IPS-18c (cell line): ENCODE measurements around the gene AGMO.
"Not testable (repeated sequence)": the region's sequence is repeated elsewhere in the genome, so short reads cannot be mapped to it uniquely, and the experiment has no call there.

Source experiments
- H3K4me3 ChIP-seq: 2 replicates; pipeline ENCODE4 v1.7.0; 2013; ENCODE audit warnings: low read depth, mild to moderate bottlenecking, low read length, moderate library complexity; ENCODE audit not compliant: insufficient read depth
- H3K9me3 ChIP-seq: one replicate; pipeline ENCODE4 v1.6.1; 2013; ENCODE audit warnings: mild to moderate bottlenecking, low read length, moderate library complexity; ENCODE audit not compliant: control insufficient read depth, insufficient read depth

The AGMO gene

DNA sequence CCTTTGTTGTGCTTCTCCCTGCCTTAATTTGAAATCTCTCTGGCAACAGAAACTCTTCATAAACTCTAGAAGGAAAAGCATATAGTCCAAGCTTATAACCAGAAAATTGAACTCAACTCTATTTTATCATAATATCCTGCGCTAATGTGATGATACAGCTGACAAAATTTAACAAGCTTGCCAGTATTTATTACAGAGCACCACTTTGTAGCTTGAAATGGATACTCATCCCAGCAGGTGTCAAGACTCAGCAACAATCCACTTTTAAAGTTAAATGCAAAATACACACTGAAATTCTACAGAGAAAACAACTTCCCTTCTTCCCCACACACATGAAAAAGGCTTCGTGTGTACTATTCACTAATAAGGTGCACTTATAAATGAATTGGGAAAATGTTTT is 228.9 kb downstream of the AGMO start:
- H3K4me3 ChIP-seq = no peak overlapping the region
- H3K9me3 ChIP-seq = no peaks in the 10 kb centered on the region

DNA sequence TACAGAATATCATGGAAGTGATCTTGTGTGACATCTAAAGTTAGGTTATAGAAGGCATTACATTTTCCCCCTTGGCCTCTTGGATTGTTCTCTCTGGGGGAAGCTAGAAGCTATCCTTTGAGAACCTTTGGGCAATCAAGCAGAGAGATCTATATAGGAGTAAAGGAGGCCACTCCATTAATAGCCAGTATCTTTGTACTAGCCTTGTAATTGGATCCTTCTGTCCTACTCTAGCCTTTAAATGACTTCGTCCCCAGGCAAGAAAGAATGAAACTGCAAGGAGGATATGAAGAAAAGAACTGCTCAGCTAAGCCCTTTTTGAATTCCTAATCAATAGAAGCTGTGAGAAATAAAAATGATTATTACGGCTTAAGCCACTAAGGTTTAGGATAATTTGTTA is 230.9 kb downstream of the AGMO start:
- Histone ChIP-seq H3K4me3 (no peak overlapping the region), H3K9me3 (no peaks in the 10 kb centered on the region)

DNA sequence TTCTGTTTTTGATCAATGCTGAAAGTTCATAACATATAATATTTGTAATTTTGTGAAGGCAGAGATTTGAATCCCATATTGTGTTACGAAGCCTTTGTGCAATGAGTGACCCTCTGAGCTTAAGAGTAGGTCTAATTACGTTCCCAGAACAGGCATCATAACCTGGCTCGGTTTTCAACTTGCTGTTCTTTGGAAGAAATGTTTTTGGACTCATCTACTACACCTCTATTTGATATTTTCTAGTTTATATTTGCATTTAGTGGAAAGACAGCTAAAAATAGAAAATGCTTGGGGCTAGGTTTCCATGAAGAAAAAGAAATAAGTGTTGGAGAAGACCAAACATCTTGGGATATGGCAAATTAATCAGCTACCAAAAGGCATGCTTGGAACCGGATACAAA is 234.8 kb downstream of the AGMO start:
- Histone ChIP-seq H3K4me3 (no peak overlapping the region), H3K9me3 (no peaks in the 10 kb centered on the region)

DNA sequence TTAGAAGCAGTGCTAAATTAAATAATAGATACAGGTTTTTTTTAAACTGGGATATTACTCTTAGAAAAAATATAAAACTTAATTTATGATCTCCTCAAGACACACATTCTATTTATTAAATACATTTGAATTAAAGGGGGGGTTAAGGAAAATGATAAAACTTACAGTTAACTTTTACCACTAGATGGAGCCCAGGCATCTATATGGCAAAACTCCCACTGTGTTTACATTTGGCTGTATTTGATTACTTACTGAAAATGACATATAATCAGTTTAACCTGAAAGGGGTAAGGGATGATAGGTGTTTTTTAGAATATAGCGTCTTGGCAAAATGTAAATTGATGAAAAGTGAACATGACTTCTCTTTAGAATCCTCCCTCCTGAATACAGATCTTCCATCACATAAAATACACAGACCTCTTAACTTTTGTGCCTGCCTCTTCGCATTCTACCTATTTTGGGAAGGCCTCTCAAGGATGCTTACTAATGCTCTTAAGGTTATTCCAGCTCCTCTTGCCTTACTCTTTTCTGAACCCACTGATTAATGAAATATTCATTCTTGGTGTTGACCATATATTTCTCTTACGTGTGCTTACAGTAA is 235.7 kb downstream of the AGMO start:
- Histone ChIP-seq H3K9me3 (no peaks in the 10 kb centered on the region), H3K4me3 (no peak overlapping the region)

DNA sequence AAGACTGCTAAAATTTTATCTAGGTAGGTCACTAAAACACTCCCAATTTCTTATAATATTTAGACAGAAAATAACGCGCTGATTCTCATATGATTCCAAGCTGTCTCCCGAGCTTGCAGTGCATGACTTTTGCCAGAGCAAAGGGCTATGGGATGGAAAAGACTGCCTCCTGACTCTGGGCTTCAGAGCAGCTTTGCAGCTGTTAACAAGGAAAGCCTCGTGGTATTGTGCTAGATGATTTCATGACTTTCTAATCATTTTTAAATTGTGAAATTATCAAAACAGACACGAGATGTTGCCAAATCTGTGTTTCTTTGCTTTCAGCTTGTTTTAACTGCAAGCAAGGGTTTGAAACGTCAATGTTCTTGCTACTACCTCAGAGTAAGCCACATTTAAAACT is 238.3 kb downstream of the AGMO start:
- no peaks in the 10 kb centered on the region for H3K9me3 ChIP-seq
- no peak overlapping the region for H3K4me3 ChIP-seq

DNA sequence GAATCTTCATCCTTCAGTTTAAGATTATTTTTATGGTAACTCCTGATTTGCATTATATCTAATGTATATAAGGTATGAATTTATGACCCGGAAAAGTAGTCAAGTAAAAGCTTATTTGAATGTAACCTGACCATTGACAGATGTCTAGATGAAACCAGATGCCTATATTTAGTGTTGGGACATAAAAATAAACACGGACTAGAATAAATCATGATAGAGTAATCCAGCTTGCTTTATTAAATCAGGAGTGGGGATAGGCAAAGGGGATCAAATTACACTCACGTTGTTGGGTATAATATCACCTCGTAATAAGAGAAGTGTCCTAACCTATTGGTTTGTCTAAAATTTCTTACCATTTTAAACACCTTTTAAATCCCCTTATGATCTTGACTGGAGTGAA is 244.6 kb downstream of the AGMO start:
- no peaks in the 10 kb centered on the region for H3K9me3 ChIP-seq

DNA sequence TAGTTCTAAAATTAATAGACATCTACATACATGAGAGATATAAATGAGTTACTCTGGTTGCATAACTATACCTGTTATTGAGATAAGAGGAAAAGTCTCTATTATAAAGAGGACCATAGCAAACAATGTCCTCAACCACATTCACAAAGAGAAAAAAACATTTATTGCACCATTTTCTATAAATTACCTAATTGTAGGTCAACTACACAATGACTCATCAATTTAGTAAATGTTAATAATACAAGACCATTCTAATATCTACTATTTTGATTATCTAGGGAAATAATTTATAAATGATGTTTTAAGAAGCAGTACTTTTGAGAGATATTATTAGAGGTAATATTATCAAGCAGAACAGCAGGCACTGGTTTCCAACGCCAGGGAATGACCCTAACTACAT is 246.1 kb downstream of the AGMO start:
- Histone ChIP-seq H3K4me3 (no peak overlapping the region), H3K9me3 (no peaks in the 10 kb centered on the region)

More for the DNA sequence above, 244.6 kb downstream of the AGMO start:
- no peak overlapping the region for H3K4me3 ChIP-seq

DNA sequence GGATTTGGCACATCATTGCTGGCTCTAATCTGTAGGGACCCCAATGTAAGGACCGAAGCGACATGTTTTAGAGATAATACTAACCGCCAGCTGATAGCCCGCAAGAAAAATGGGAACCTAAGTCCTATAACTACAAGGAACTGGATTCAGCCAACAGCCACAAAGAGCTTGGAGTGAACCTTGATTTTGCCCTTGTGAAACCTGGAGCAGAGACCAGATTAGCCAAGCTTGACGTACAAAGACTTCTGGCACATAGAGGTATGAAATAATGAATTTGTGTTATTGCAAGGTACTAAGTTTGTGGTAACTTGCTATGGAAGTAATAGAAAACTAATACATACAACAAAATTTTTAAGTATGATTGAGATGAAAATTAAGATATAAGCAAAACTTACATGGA is 246.9 kb downstream of the AGMO start:
- Histone ChIP-seq H3K4me3 (no peak overlapping the region), H3K9me3 (no peaks in the 10 kb centered on the region)

DNA sequence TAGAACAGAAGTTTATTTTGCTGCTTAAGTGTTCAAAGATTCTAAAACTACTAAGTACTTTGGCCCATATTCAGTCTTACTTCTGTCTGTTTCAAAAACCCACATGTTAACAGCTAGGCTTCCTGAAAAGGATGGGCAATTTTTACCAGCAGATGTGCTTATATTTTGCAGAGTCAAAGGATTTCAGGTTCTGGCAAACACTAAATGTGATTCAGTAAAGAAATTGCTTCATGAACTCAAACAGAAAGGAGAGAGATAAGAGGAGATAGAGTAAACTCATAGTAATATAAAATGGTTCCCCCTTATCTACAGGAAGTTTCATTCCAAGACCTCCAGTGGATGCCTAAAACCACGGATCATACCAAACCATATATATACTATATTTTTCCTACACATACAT is 248.5 kb downstream of the AGMO start:
- H3K9me3 ChIP-seq = no peaks in the 10 kb centered on the region

DNA sequence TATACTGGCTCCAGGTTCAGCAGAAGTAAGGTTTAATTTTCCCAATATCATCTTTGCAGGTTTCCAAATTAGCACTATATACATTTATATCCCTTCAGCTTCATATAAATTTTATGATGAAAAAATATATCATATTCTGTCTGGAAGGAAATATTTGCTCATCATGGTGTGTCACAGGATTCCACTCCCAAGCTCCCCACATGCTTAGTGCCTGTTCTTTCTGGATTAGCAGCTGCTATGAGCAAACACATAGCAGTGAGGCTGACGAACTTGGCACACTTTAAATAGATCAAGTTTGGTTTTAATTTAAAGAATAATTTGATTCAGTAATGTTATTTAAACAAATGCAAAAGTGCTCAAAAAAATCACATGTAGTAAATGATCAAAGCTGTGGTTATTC is 251.9 kb downstream of the AGMO start:
- H3K9me3 ChIP-seq = no peaks in the 10 kb centered on the region
- no peak overlapping the region for H3K4me3 ChIP-seq

More for the DNA sequence above, 248.5 kb downstream of the AGMO start:
- no peak overlapping the region for H3K4me3 ChIP-seq

DNA sequence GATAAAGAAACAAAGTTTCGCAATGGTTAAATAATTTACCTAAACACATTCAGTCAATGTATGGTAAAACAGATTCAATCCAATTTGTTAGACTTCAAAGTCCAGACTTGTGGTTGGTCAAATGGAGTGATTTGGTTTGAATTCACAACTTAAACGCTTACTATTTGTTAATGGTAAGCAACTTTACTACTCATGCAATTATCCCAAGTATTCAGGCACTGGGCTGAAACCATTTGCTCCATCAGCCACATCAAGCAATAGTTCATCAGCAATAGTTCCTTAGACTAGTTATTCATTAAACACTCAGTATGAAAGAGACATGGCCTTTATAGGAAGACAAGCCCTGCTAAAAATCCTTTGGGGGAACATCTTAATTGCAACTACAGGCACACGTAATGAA is 253.0 kb downstream of the AGMO start:
- H3K4me3 ChIP-seq = no peak overlapping the region

DNA sequence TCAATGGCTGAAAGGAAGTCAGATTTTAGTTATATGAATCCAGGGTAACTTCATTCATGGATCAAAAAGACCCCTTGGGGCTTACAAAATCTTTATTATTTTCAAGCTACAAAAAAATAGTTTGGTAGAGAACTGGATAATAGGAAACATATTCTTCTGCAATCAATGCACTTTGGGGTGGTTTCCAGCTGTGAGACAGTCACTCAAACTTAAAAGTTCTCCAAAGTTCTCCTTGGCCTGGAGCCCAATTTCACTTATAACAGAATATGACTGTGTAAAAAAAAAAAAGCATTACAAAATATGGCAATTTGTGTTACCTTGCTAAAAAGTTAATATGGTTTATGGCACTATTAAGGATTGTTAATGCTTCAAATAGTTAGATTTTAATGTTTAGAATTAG is 255.5 kb downstream of the AGMO start:
- H3K4me3 ChIP-seq = no peak overlapping the region
- H3K9me3 ChIP-seq = no peaks in the 10 kb centered on the region

More for the DNA sequence above, 253.0 kb downstream of the AGMO start:
- H3K9me3 ChIP-seq = no peaks in the 10 kb centered on the region

DNA sequence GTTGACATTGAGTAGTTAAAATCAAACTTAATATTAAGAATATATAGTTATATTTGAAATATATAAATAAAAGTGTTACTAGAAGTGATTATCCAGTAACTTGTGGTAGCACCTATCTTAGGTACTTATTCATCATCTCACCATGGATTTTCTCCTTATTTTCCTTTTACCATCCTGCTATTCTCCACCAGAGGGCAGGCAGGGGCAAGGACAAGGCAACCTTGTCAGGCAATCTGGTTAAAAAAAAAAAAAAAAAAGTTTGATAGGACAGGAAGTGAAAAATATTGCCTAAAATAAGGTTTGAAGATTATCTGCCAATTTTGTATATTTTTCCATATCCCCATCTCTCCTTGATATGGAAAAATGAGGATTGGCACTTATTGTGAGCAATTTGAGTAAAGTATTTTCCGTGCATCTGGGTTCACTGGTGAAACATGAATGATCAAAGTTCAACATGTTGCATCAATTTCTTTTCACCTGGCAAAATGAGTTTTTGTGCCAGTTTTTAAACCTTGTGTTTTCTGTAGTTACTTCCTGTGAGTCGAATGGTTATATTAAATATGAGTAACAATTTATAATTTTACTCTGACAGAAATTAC is 256.7 kb downstream of the AGMO start:
- Histone ChIP-seq H3K9me3 (no peaks in the 10 kb centered on the region), H3K4me3 (no peak overlapping the region)

DNA sequence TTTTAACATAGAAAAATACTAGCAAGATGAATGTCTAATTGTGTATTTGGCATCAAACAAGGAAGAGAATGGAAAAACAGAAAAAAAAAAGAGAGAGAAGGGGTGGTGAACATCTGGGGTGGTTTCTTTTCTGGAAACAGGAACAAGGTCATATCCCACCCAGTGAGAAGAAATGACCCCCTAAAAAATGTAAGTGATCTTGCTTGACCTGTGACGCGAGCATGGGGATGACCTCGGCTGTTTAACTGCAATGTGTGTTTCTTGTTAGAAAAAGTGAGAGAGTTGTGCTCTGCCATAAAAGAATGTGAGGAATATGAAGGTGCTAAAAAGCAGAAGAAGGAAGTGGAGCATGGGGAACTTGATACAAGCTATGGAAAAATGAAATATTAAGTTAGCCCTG is 258.5 kb downstream of the AGMO start:
- no peaks in the 10 kb centered on the region for H3K9me3 ChIP-seq
- H3K4me3 ChIP-seq = no peak overlapping the region

DNA sequence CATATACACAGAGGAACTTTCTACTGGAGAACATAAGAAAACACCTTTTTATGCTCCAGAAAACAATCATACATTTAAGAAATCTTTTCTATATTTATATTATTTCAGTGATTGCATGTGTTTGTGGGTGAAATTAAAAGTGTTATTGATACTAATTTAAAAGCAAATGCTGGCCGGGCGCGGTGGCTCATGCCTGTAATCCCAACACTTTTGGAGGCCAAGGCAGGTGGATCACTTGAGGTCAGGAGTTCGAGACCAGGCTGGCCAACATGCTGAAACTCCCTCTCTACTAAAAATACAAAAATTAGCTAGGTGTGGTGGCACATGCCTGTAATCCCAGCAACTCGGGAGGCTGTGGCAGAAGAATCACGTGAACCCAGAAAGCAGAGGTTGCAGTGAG is 260.8 kb downstream of the AGMO start:
- H3K4me3 ChIP-seq, H3K9me3 ChIP-seq: not testable (repeated sequence)

DNA sequence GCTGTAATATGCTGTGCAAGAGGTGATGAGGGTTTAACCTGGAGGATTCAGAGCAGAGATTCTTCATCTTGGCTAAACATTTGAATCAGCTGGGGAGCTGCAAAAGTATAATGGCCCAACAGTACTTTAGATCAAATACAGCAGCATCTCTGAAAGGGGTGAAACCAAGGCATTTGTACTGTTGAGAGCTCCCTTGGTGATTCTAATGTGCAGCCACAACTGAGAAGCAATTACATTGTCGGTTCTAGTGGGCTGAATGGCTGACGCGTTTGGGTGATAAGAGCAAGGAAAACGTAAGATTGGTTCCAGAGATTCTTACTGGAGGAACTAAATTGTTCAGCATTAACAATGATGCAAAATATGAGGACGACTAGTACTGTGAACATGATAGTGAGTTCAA is 269.7 kb downstream of the AGMO start:
- Histone ChIP-seq H3K4me3 (no peak overlapping the region), H3K9me3 (no peaks in the 10 kb centered on the region)

DNA sequence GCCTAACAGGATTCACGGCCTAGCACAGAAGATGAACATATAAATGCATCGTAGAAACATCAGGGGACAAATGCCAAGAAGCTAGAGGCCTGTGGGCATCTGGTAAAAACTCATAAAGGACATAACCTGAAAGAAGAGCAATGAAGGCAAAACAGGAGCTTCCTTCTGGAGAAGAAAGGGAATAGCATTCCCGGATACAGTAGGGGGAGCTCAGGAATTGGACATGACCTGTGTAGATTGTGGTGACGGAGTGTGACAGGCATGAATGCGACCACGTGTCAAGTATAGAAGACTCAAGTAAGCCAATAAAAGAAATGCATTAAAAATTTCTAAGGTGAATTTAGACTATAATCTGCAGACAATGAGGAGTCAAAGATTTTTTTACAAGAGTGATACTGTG is 270.1 kb downstream of the AGMO start:
- no peaks in the 10 kb centered on the region for H3K9me3 ChIP-seq
- H3K4me3 ChIP-seq = no peak overlapping the region

DNA sequence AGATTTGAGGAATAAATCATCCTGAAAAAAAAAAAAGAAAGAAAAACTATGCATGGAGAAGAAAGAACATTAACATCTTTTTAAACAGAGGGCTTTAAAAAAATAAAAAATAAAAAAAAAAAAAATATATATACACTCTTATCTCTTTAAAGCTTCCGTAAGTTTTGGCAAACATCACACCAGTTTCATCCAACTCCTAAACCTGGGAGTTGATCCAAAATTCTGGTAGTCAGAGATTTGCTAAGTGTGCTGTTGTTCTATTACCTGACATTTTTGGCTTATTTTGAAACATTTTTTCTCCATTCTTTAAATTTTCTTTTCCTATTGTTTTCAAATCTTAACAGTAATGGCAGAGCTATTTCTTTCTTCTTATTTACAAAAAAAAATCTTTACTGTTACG is 273.1 kb downstream of the AGMO start:
- Histone ChIP-seq H3K4me3 (no peak overlapping the region), H3K9me3 (no peaks in the 10 kb centered on the region)

DNA sequence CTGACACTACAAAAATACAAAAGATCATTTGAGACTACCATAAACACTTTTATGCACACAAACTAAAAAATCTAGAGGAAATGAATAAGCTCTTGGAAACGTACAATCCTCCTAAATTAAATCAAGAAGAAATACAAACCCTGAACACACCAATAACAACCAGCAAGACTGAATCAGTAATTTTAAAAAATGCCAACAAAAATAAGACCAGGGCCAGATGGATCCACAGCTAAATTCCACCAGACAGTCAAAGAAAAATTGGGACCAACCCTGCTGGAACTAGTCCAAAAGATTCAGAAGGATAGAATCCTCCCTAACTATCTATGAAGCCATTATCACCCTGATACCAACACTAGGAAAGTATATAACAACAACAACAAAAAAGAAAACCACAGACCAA is 277.4 kb downstream of the AGMO start:
- no peaks in the 10 kb centered on the region for H3K9me3 ChIP-seq
- H3K4me3 ChIP-seq = no peak overlapping the region
